ENCODE measurements around the gene ME3. TPM values are rescaled to one million over a fixed set of nuclear protein-coding genes. Genes with fewer than 3 reads are reported as not detected.

ME3 gene
- total and polyA plus RNA-seq, 4 donors, result 1.4 to 7.2 (median 2.3) TPM

- TF ChIP-seq FOXA1 (IDR thresholded peaks at IDR 0.05), result no peak
- no peak for TF ChIP-seq TAF1 (conservative IDR thresholded peaks at IDR 0.05)
- no peak for TF ChIP-seq FOXA2 (IDR thresholded peaks at IDR 0.05)
- no peak for TF ChIP-seq CTCF (IDR thresholded peaks at IDR 0.05; ENCODE audit: low read depth, low read length, missing input control)
- no peak for TF ChIP-seq ATF3 (IDR thresholded peaks at IDR 0.05)
- TF ChIP-seq REST (IDR thresholded peaks at IDR 0.05), result no peak
- no peak for TF ChIP-seq JUND (IDR thresholded peaks at IDR 0.05)
- Histone ChIP-seq H3K4me3 (ENCODE audit: low read depth in 1 of 3, low read length in 3 of 3) (no peak overlapping the region), H3K36me3 (ENCODE audit: control insufficient read depth in 4 of 4, insufficient read depth in 3 of 4, low read depth in 1 of 4, low read length in 3 of 4) (no peaks in the 10 kb centered on the region), H3K9ac (ENCODE audit: low read depth in 1 of 2, low read length in 2 of 2) (no peak overlapping the region), H3K27me3 (ENCODE audit: control insufficient read depth in 4 of 4, insufficient read depth in 4 of 4, low read length in 3 of 4) (no peaks in the 10 kb centered on the region), H3K27ac (ENCODE audit: low read depth in 1 of 2, low read length in 2 of 2) (no peak overlapping the region), H3K9me3 (ENCODE audit: control insufficient read depth in 4 of 4, low read length in 3 of 4) (no peaks in the 10 kb centered on the region), H3K4me1 (ENCODE audit: control insufficient read depth in 4 of 4, insufficient read depth in 4 of 4, low read length in 3 of 4) (no peaks in the 10 kb centered on the region)
- no peak for DNase-seq (ENCODE audit: low spot score)
- 93% methylated on average over 1 of the region's 1 CpG for WGBS
Observed at GRCh38 chr11:86459002-86459385, 213.4 kb downstream of the ME3 start.

- Histone ChIP-seq H3K4me1 (ENCODE audit: control insufficient read depth in 4 of 4, insufficient read depth in 4 of 4, low read length in 3 of 4) (no peaks in the 10 kb centered on the region), H3K9ac (ENCODE audit: low read depth in 1 of 2, low read length in 2 of 2) (no peak overlapping the region), H3K9me3 (ENCODE audit: control insufficient read depth in 4 of 4, low read length in 3 of 4) (no peaks in the 10 kb centered on the region), H3K4me3 (ENCODE audit: low read depth in 1 of 3, low read length in 3 of 3) (no peak overlapping the region), H3K27me3 (ENCODE audit: control insufficient read depth in 4 of 4, insufficient read depth in 4 of 4, low read length in 3 of 4) (no peaks in the 10 kb centered on the region), H3K27ac (ENCODE audit: low read depth in 1 of 2, low read length in 2 of 2) (no peak overlapping the region), H3K36me3 (ENCODE audit: control insufficient read depth in 4 of 4, insufficient read depth in 3 of 4, low read depth in 1 of 4, low read length in 3 of 4) (no peaks in the 10 kb centered on the region)
- no peak for DNase-seq (ENCODE audit: low spot score)
- WGBS, result 91% methylated on average over 5 of the region's 5 CpGs
- TF ChIP-seq HNF4A (conservative IDR thresholded peaks at IDR 0.05) (no peak), TAF1 (conservative IDR thresholded peaks at IDR 0.05) (no peak), JUND (IDR thresholded peaks at IDR 0.05) (no peak), ZBTB33 (IDR thresholded peaks at IDR 0.05) (no peak), CTCF (IDR thresholded peaks at IDR 0.05; ENCODE audit: low read depth, low read length, missing input control) (no peak), MAX (IDR thresholded peaks at IDR 0.05) (no peak), RAD21 (IDR thresholded peaks at IDR 0.05) (no peak), HNF4G (IDR thresholded peaks at IDR 0.05) (no peak), YY1 (IDR thresholded peaks at IDR 0.05) (no peak), REST (IDR thresholded peaks at IDR 0.05) (no peak), RXRA (IDR thresholded peaks at IDR 0.05) (no peak), FOXA1 (IDR thresholded peaks at IDR 0.05) (no peak), SP1 (IDR thresholded peaks at IDR 0.05) (no peak), FOXA2 (IDR thresholded peaks at IDR 0.05) (no peak), ATF3 (IDR thresholded peaks at IDR 0.05) (no peak), EGR1 (IDR thresholded peaks at IDR 0.05; ENCODE audit: low read depth in 2 of 2) (no peak)
Observed at GRCh38 chr11:86458294-86459001, 214.0 kb downstream of the ME3 start.

All from liver (tissue), 9 donors.